ENCODE measurements around the gene THG1L.

GRCh38 chr5:157687198-157687554 lies 44.0 kb upstream of the THG1L start:
- TF ChIP-seq TAF1 (IDR thresholded peaks at IDR 0.05; ENCODE audit: low read depth, low read length) (no peak), POLR2AphosphoS5 (IDR thresholded peaks at IDR 0.05; ENCODE audit: low read depth, low read length) (no peak)

All from GM12891 (cell line).